Neural progenitor cell (in vitro differentiated cells): ENCODE measurements around the gene ABLIM2.

Experiments used
- EZH2 ChIP-seq: fragments of 200-600 bp; sonication (generic); IDR thresholded peaks from 2 replicates; pipeline ENCODE4 v1.6.1; 2017; ENCODE audit warnings: antibody characterized with exemption, mild to moderate bottlenecking, moderate library complexity
- EZH2phosphoT487 ChIP-seq: fragments of 200-600 bp; sonication (generic); IDR thresholded peaks from 2 replicates; pipeline ENCODE4 v1.6.1; 2017; ENCODE audit warnings: antibody characterized with exemption
- TF ChIP-seq, protein P1 (sequence below): fragments of 200-600 bp; sonication (generic); IDR thresholded peaks from 2 replicates; pipeline ENCODE4 v1.5.1; 2017; ENCODE audit warnings: antibody characterized with exemption, mild to moderate bottlenecking

DNA sequence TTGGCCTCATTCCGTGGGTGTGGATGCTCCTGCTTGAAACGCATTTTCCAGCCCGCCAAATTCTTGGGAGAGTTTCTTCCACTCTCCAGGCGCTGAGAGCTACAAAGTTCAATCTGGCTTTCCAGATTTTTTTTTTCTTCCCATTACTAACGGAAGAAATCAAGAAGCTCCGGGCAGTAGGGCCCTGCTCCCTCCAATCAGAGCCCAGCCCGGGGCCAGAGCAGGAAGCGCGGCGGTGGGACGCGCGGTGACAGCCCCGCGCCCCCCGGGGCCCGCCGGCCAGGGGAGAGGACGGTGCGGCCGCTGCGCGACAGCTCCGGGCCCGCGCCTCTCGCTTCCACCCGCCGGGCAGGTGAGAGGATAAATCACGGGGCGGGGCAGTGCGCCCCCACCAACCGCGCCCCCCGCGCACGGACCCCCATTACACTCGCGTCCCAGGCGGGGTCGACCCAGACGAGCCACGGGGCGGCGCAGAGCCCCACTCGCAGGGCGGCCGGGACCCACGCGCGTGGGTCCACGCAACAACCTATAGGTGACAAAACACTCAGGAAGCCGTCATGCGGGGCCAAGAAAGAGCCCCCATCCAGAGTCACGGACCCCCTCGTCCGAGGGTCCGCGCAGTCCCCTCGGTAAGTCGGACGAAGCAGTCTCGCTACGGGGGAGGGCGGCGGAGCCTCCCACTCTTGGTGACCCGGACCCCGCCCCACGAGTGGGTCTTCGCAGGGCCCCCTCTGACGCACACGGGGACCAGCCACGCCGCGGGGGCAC lies 219.8 kb downstream of the ABLIM2 start:
- TF ChIP-seq EZH2 = peak; percentile 59
- TF ChIP-seq, protein P1, sequence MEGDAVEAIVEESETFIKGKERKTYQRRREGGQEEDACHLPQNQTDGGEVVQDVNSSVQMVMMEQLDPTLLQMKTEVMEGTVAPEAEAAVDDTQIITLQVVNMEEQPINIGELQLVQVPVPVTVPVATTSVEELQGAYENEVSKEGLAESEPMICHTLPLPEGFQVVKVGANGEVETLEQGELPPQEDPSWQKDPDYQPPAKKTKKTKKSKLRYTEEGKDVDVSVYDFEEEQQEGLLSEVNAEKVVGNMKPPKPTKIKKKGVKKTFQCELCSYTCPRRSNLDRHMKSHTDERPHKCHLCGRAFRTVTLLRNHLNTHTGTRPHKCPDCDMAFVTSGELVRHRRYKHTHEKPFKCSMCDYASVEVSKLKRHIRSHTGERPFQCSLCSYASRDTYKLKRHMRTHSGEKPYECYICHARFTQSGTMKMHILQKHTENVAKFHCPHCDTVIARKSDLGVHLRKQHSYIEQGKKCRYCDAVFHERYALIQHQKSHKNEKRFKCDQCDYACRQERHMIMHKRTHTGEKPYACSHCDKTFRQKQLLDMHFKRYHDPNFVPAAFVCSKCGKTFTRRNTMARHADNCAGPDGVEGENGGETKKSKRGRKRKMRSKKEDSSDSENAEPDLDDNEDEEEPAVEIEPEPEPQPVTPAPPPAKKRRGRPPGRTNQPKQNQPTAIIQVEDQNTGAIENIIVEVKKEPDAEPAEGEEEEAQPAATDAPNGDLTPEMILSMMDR = no peak
- no peak for TF ChIP-seq EZH2phosphoT487
